ENCODE data around the gene TMEM120A.
"Not testable (repeated sequence)": the region's sequence is repeated elsewhere in the genome, so short reads cannot be mapped to it uniquely, and the experiment has no call there.

Gene TMEM120A

GRCh38 chr7:75994388-75995051 is at the start of gene TMEM120A:
Gene TMEM120A, minus strand, starts transcription at chr7:75994595. Its CDS starts 25 bp downstream, at chr7:75994570.
- H3K27me3 ChIP-seq (replicated peaks) = no peaks in the 10 kb centered on the region
- H3K36me3 ChIP-seq (replicated peaks) = peaks cover 3% of the 10 kb centered on the region
- peak; percentile 21 for TF ChIP-seq CTCF (IDR thresholded peaks at IDR 0.05; ENCODE audit: low read depth, low read length, missing control alignments)
- peak within 1 kb of the TSS; percentile 16 for H3K27ac ChIP-seq
- DNase-seq = peak; percentile 88
- in situ Hi-C loops (cut with HindIII; ENCODE audit: low pct_ligation_motif_present, low sequenced_read_pairs) = no loop called here
- peak within 1 kb of the TSS; percentile 75 for H3K4me3 ChIP-seq (ENCODE audit: low read depth, low read length)

GRCh38 chr7:76040126-76040525 is 45.7 kb upstream of the TMEM120A start:
- Histone ChIP-seq H3K27me3 (replicated peaks) (no peaks in the 10 kb centered on the region), H3K4me3 (ENCODE audit: low read depth, low read length) (no peak overlapping the region), H3K27ac (no peak overlapping the region), H3K36me3 (replicated peaks) (no peaks in the 10 kb centered on the region)
- TF ChIP-seq CTCF (IDR thresholded peaks at IDR 0.05; ENCODE audit: low read depth, low read length, missing control alignments) = no peak
- in situ Hi-C loops (cut with HindIII; ENCODE audit: low pct_ligation_motif_present, low sequenced_read_pairs) = no loop called here
- no peak for DNase-seq

- no peak for TF ChIP-seq CTCF (IDR thresholded peaks at IDR 0.05; ENCODE audit: low read depth, low read length, missing control alignments)
- Histone ChIP-seq H3K36me3 (replicated peaks) (no peaks in the 10 kb centered on the region), H3K4me3 (ENCODE audit: low read depth, low read length) (no peak overlapping the region), H3K27me3 (replicated peaks) (no peaks in the 10 kb centered on the region), H3K27ac (no peak overlapping the region)
- in situ Hi-C loops (cut with HindIII; ENCODE audit: low pct_ligation_motif_present, low sequenced_read_pairs) = no loop called here
- peak; percentile 76 for DNase-seq
Measured at GRCh38 chr7:76037310-76037709, 42.9 kb upstream of the TMEM120A start.

- Histone ChIP-seq H3K27me3 (replicated peaks) (no peaks in the 10 kb centered on the region), H3K27ac (no peak overlapping the region), H3K4me3 (ENCODE audit: low read depth, low read length) (no peak overlapping the region), H3K36me3 (replicated peaks) (no peaks in the 10 kb centered on the region)
- DNase-seq = no peak
- in situ Hi-C loops (cut with HindIII; ENCODE audit: low pct_ligation_motif_present, low sequenced_read_pairs) = no loop called here
- no peak for TF ChIP-seq CTCF (IDR thresholded peaks at IDR 0.05; ENCODE audit: low read depth, low read length, missing control alignments)
Measured at GRCh38 chr7:76031964-76032363, 37.6 kb upstream of the TMEM120A start.

GRCh38 chr7:76029682-76030081 is 35.3 kb upstream of the TMEM120A start:
- in situ Hi-C loops (cut with HindIII; ENCODE audit: low pct_ligation_motif_present, low sequenced_read_pairs); H3K4me3 ChIP-seq (ENCODE audit: low read depth, low read length): not testable (repeated sequence)

More at GRCh38 chr7:76029682-76030081, 35.3 kb upstream of the TMEM120A start:
- not testable (repeated sequence) for H3K36me3 ChIP-seq (replicated peaks); DNase-seq; H3K27ac ChIP-seq; H3K27me3 ChIP-seq (replicated peaks)
- peak; percentile 12 for TF ChIP-seq CTCF (IDR thresholded peaks at IDR 0.05; ENCODE audit: low read depth, low read length, missing control alignments)
